ENCODE measurements around the gene ABT1.

DNA sequence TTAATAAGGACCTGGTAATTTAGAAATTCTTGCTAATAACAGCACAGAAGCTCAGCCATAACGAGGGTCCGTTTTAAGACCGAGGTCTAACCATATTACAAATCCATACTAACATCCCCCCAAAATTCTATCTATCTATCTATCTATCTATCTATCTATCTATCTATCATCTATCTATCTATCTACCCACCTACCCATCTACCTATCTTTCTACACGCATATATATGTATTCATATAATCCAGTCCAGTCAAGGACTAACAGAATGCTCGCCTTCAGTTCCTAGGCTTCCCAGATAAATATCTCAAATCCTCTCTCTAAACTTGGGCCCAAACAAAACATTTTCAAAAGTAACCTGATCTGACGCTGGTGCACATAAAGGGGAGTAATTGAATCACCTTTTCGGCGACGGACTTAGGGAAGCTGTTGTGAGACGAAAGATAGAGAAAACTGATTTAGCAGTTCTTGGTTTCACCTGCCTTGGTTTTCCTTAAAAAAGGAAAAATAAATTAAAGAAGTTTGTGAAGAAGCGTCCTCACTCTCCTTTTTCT, 44.0 kb upstream of the ABT1 start:
- TF ChIP-seq CTCF (conservative IDR thresholded peaks at IDR 0.05; ENCODE audit: low read depth in 2 of 2) (no peak), EZH2phosphoT487 (IDR thresholded peaks at IDR 0.05; ENCODE audit: unreplicated experiment) (no peak), EZH2 (IDR thresholded peaks at IDR 0.05; ENCODE audit: low read depth, unreplicated experiment) (no peak), POLR2AphosphoS5 (IDR thresholded peaks at IDR 0.05; ENCODE audit: low read depth) (no peak), REST (IDR thresholded peaks at IDR 0.05; ENCODE audit: unreplicated experiment) (no peak), CREB1 (CRISPR knock-in tag; IDR thresholded peaks at IDR 0.05; ENCODE audit: low read depth) (no peak), JUNB (IDR thresholded peaks at IDR 0.05; ENCODE audit: unreplicated experiment) (no peak)
